HepG2 (cell line): ENCODE data around the gene ZDHHC7. TPM values are rescaled to one million over a fixed set of nuclear protein-coding genes. Genes with fewer than 3 reads are reported as not detected.

Source experiments
- CREB1 ChIP-seq, 2 experiments: fragments of 450-650 bp in 1 of 2; IDR thresholded peaks; 2 replicates each; pipeline ENCODE4 v1.6.1; 2016 to 2017; ENCODE audit warnings: control low read depth in 1 of 2, mild to moderate bottlenecking in 1 of 2, missing compliant biosample characterization in 1 of 2, missing genetic modification characterization in 1 of 2
- ELF1 ChIP-seq: sonication (generic); formaldehyde crosslinking; IDR thresholded peaks from 2 replicates; pipeline ENCODE4 v1.4.0; 2020; ENCODE audit warnings: missing genetic modification reagents
- FOXA1 ChIP-seq, 2 experiments: fragments of 450-650 bp in 1 of 2; sonication (generic) in 1 of 2; formaldehyde crosslinking in 1 of 2; IDR thresholded peaks; 2 replicates each; pipeline versions ENCODE4 v1.4.0 to v1.6.1; 2016 to 2020; ENCODE audit warnings: missing genetic modification reagents in 1 of 2
- HDAC6 ChIP-seq: fragments of 200-600 bp; sonication (generic); IDR thresholded peaks from 2 replicates; pipeline ENCODE4 v1.7.0; 2017; ENCODE audit warnings: mild to moderate bottlenecking, antibody characterized with exemption, low read length, low read depth
- HES4 ChIP-seq: sonication (generic); formaldehyde crosslinking; IDR thresholded peaks from 2 replicates; pipeline ENCODE4 v1.9.0; 2021; ENCODE audit warnings: mild to moderate bottlenecking, missing genetic modification reagents, borderline replicate concordance
- HNRNPLL ChIP-seq: fragments of 200-400 bp; formaldehyde crosslinking; IDR thresholded peaks from 2 replicates; pipeline ENCODE4 v1.6.1; 2017; ENCODE audit warnings: mild to moderate bottlenecking, low read depth, low read length; ENCODE audit not compliant: poor library complexity, severe bottlenecking
- KAT8 ChIP-seq: IDR thresholded peaks from 2 replicates; pipeline ENCODE4 v1.6.1; 2016; ENCODE audit warnings: missing genetic modification reagents, missing compliant biosample characterization
- KLF13 ChIP-seq: sonication (generic); formaldehyde crosslinking; IDR thresholded peaks from 2 replicates; pipeline ENCODE4 v1.4.0; 2020; ENCODE audit warnings: mild to moderate bottlenecking, missing genetic modification reagents
- LCORL ChIP-seq, 2 experiments: fragments of 450-650 bp in 1 of 2; sonication (generic) in 1 of 2; formaldehyde crosslinking in 1 of 2; IDR thresholded peaks; 2 replicates each; pipeline versions ENCODE4 v1.5.0 to v1.6.1; 2017 to 2020; ENCODE audit warnings: antibody characterized with exemption in 1 of 2, missing genetic modification reagents in 1 of 2
- MYC ChIP-seq: sonication (generic); formaldehyde crosslinking; IDR thresholded peaks from 2 replicates; pipeline ENCODE4 v1.9.0; 2021; ENCODE audit warnings: missing genetic modification reagents, borderline replicate concordance
- PRMT3 ChIP-seq: sonication (generic); formaldehyde crosslinking; IDR thresholded peaks from 2 replicates; pipeline ENCODE4 v1.8.1; 2022; ENCODE audit warnings: low read depth, mild to moderate bottlenecking, moderate library complexity, missing genetic modification reagents, borderline replicate concordance
- SMC3 ChIP-seq: IDR thresholded peaks from 2 replicates; pipeline ENCODE4 v1.6.1; 2011; ENCODE audit warnings: low read length, improper control_type of control experiment
- STAG1 ChIP-seq: sonication (generic); formaldehyde crosslinking; IDR thresholded peaks from 2 replicates; pipeline ENCODE4 v1.4.0; 2020; ENCODE audit warnings: missing genetic modification reagents
- SYNCRIP ChIP-seq: fragments of 200-400 bp; formaldehyde crosslinking; IDR thresholded peaks from 2 replicates; pipeline ENCODE4 v1.6.1; 2018; ENCODE audit warnings: mild to moderate bottlenecking, low read depth, low read length; ENCODE audit not compliant: insufficient read depth
- ZBTB20 ChIP-seq: sonication (generic); formaldehyde crosslinking; IDR thresholded peaks from 2 replicates; pipeline ENCODE4 v1.8.1; 2023; ENCODE audit warnings: missing genetic modification reagents, low read depth, mild to moderate bottlenecking, borderline replicate concordance
- ZNF260 ChIP-seq: sonication (generic); formaldehyde crosslinking; IDR thresholded peaks from 2 replicates; pipeline ENCODE4 v1.4.0; 2020; ENCODE audit warnings: missing genetic modification reagents, low read depth, mild to moderate bottlenecking, borderline replicate concordance
- ZNF451 ChIP-seq: sonication (generic); formaldehyde crosslinking; IDR thresholded peaks from 2 replicates; pipeline ENCODE4 v1.5.0; 2020; ENCODE audit warnings: mild to moderate bottlenecking, missing genetic modification reagents
- ZNF460 ChIP-seq: sonication (generic); formaldehyde crosslinking; IDR thresholded peaks from 2 replicates; pipeline ENCODE4 v1.5.1; 2020; ENCODE audit warnings: missing genetic modification reagents, mild to moderate bottlenecking, borderline replicate concordance
- ZNF607 ChIP-seq: sonication (generic); formaldehyde crosslinking; IDR thresholded peaks from 2 replicates; pipeline ENCODE4 v1.5.1; 2020; ENCODE audit warnings: missing genetic modification reagents, mild to moderate bottlenecking, borderline replicate concordance
- ZNF788 ChIP-seq: sonication (generic); formaldehyde crosslinking; IDR thresholded peaks from 2 replicates; pipeline ENCODE4 v1.5.0; 2020; ENCODE audit warnings: mild to moderate bottlenecking, missing genetic modification reagents, borderline replicate concordance
- ZSCAN31 ChIP-seq: sonication (generic); formaldehyde crosslinking; IDR thresholded peaks from 2 replicates; pipeline ENCODE4 v1.5.0; 2020; ENCODE audit warnings: low read depth, mild to moderate bottlenecking, missing genetic modification reagents
- polyA plus RNA-seq, 8 experiments: library from polyadenylated mRNA; depleted of rRNA in 3 of 8; stranded (reverse) in 7 of 8; unstranded in 1 of 8; fragments of >200 nt; fragmentation: Illumina TruSeq in 4 of 8; extraction: Trizol in 4 of 8; gene quantifications; 2 replicates each; pipeline versions ENCODE4 v1.2.1 to v1.2.3, GENCODE V29; 2011 to 2016; ENCODE audit warnings: low read depth in 4 of 8, missing spikeins in 1 of 8, mixed read lengths in 1 of 8; ENCODE audit not compliant: insufficient read depth in 1 of 8
- total RNA-seq, 5 experiments: library from RNA; depleted of rRNA; stranded (reverse); fragments of >200 nt; fragmentation: Illumina TruSeq; extraction: Trizol; gene quantifications; 2 replicates each; pipeline ENCODE4 v1.2.3, GENCODE V29; 2016; ENCODE audit warnings: low read depth in 1 of 5
- TF ChIP-seq, protein P1 (sequence below): sonication (generic); formaldehyde crosslinking; IDR thresholded peaks from 2 replicates; pipeline ENCODE4 v1.5.1; 2020; ENCODE audit warnings: mild to moderate bottlenecking, missing genetic modification reagents, moderate library complexity
- TF ChIP-seq, protein P2 (sequence below): sonication (generic); formaldehyde crosslinking; IDR thresholded peaks from 2 replicates; pipeline ENCODE4 v1.8.0; 2022; ENCODE audit warnings: mild to moderate bottlenecking, missing genetic modification reagents, moderate library complexity

ZDHHC7 gene
- total and polyA plus RNA-seq, 2 of the 13 experiments (the other 11 are each of a cell fraction or from before 2014, with no cell fraction given) = 46.8 to 67.6 TPM

DNA sequence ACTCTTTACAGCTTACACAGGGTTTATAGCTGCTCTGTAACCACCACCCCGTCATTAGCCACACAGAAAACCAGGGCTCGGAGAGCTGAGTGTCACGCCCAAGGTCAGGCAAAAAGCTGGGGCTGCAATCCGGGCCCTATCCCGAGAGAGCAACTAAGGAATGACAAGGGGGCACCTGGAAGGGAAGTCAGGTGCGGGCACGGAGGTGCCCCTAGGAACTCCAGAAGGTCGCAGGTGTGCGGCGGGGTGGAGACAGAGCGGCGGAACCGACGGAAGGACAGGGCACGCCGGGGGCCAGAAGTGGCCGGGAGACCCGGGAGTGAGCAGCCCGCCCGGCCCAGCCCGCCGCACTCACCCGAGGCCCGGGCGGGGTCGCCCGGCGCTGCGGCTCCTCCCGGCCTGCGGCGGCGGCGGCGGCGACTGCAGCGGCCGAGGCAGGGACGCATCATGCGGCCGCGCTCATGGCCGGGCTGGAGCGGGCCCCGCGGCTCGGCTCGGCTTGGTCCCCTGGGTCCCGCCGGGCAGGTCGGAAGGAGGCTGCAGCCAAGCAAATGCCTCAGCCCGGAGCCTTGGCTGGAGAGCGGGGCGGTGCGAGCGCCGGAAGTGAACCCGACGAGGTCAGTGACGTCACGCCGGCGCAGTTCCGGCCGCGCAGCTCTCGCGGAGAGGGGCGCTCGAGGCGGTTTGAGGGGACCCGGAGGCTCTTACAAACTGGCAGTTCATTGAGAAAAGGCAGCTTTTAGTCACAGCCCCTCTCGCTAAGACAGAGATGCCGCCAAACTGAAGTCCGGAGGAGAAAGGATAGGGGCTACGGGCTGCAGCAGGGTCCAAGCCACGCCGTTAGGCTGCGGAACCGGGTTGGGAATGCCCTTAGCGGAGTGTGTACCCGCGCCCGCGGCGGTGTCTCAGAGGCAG lies at the start of gene ZDHHC7 (continued):
- no peak for TF ChIP-seq HDAC6
- TF ChIP-seq HES4 = peak; percentile 20; the same call in 1 of the 2 replicates
- peak; percentile 90 for TF ChIP-seq ELF1 (CRISPR knock-in tag)
- TF ChIP-seq ZBTB20 (CRISPR knock-in tag) = peak; percentile 24; the same call in 1 of the 2 replicates
- TF ChIP-seq LCORL (IDR thresholded peaks at IDR 0.05) = no peak
- TF ChIP-seq LCORL (CRISPR knock-in tag; IDR thresholded peaks at IDR 0.05) = peak; percentile 43; the same call in 1 of the 2 replicates
- peak; percentile 41; the same call in 1 of the 2 replicates for TF ChIP-seq ZNF788 (CRISPR knock-in tag)
- no peak for TF ChIP-seq ZNF451
- peak; percentile 96 for TF ChIP-seq HNRNPLL
- TF ChIP-seq KLF13 = no peak; the same call in 1 of the 2 replicates
- TF ChIP-seq, protein P1, sequence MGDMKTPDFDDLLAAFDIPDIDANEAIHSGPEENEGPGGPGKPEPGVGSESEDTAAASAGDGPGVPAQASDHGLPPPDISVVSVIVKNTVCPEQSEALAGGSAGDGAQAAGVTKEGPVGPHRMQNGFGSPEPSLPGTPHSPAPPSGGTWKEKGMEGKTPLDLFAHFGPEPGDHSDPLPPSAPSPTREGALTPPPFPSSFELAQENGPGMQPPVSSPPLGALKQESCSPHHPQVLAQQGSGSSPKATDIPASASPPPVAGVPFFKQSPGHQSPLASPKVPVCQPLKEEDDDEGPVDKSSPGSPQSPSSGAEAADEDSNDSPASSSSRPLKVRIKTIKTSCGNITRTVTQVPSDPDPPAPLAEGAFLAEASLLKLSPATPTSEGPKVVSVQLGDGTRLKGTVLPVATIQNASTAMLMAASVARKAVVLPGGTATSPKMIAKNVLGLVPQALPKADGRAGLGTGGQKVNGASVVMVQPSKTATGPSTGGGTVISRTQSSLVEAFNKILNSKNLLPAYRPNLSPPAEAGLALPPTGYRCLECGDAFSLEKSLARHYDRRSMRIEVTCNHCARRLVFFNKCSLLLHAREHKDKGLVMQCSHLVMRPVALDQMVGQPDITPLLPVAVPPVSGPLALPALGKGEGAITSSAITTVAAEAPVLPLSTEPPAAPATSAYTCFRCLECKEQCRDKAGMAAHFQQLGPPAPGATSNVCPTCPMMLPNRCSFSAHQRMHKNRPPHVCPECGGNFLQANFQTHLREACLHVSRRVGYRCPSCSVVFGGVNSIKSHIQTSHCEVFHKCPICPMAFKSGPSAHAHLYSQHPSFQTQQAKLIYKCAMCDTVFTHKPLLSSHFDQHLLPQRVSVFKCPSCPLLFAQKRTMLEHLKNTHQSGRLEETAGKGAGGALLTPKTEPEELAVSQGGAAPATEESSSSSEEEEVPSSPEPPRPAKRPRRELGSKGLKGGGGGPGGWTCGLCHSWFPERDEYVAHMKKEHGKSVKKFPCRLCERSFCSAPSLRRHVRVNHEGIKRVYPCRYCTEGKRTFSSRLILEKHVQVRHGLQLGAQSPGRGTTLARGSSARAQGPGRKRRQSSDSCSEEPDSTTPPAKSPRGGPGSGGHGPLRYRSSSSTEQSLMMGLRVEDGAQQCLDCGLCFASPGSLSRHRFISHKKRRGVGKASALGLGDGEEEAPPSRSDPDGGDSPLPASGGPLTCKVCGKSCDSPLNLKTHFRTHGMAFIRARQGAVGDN (CRISPR knock-in tag) = peak; percentile 96
- TF ChIP-seq FOXA1 (IDR thresholded peaks at IDR 0.05) = no peak
- no peak for TF ChIP-seq FOXA1 (CRISPR knock-in tag; IDR thresholded peaks at IDR 0.05)
- TF ChIP-seq KAT8 (CRISPR knock-in tag) = peak; percentile 97
- peak; percentile 91; the same call in 1 of the 2 replicates for TF ChIP-seq PRMT3
- TF ChIP-seq SYNCRIP = no peak
- peak; percentile 100 for TF ChIP-seq CREB1 (IDR thresholded peaks at IDR 0.05)
- TF ChIP-seq CREB1 (CRISPR knock-in tag; IDR thresholded peaks at IDR 0.05) = peak; percentile 98
- peak; percentile 2; the same call in 1 of the 2 replicates for TF ChIP-seq STAG1 (CRISPR knock-in tag)
- no peak for TF ChIP-seq SMC3
- peak; percentile 36; the same call in 1 of the 2 replicates for TF ChIP-seq ZSCAN31
- TF ChIP-seq, protein P2, sequence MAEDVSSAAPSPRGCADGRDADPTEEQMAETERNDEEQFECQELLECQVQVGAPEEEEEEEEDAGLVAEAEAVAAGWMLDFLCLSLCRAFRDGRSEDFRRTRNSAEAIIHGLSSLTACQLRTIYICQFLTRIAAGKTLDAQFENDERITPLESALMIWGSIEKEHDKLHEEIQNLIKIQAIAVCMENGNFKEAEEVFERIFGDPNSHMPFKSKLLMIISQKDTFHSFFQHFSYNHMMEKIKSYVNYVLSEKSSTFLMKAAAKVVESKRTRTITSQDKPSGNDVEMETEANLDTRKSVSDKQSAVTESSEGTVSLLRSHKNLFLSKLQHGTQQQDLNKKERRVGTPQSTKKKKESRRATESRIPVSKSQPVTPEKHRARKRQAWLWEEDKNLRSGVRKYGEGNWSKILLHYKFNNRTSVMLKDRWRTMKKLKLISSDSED (CRISPR knock-in tag) = no peak; the same call in 1 of the 2 replicates
- no peak for TF ChIP-seq ZNF260
- TF ChIP-seq ZNF607 = peak; percentile 90
- TF ChIP-seq ZNF460 (CRISPR knock-in tag) = no peak
- peak; percentile 66; the same call in 1 of the 2 replicates for TF ChIP-seq MYC (CRISPR knock-in tag)
